RWPE2 (cell line): ENCODE measurements around the gene PSEN2.

Experiments used
- ATAC-seq: fragments of 200-7000 bp; cut with Tn5 transposase; 3 replicates; pipeline ENCODE4 v1.9.1; 2021; ENCODE audit warnings: low read depth
- DNase-seq: peaks from one replicate; pipeline ENCODE4 v3.0.0-alpha.2; 2020; ENCODE audit warnings: low spot score
- H3K27ac ChIP-seq: fragments of 450-650 bp; 2 replicates; pipeline ENCODE4 v1.5.1; 2017; ENCODE audit warnings: mild to moderate bottlenecking; ENCODE audit not compliant: poor library complexity, severe bottlenecking
- H3K27me3 ChIP-seq: fragments of 250-450 bp; sonication (Bioruptor Pico); 2 replicates; pipeline ENCODE4 v1.5.1; 2021; ENCODE audit warnings: mild to moderate bottlenecking, moderate library complexity; ENCODE audit not compliant: insufficient read depth, poor library complexity, severe bottlenecking
- H3K36me3 ChIP-seq: fragments of 250-450 bp; sonication (Bioruptor Pico); 2 replicates; pipeline ENCODE4 v1.5.1; 2020; ENCODE audit warnings: low read depth, mild to moderate bottlenecking, moderate library complexity
- H3K4me1 ChIP-seq: fragments of 250-450 bp; sonication (Bioruptor Pico); 2 replicates; pipeline ENCODE4 v1.5.1; 2021; ENCODE audit warnings: mild to moderate bottlenecking, moderate library complexity; ENCODE audit not compliant: insufficient read depth, poor library complexity, severe bottlenecking
- H3K4me3 ChIP-seq: fragments of 250-450 bp; sonication (Bioruptor Pico); 2 replicates; pipeline ENCODE4 v1.5.1; 2021; ENCODE audit warnings: mild to moderate bottlenecking, moderate library complexity; ENCODE audit not compliant: severe bottlenecking
- H3K9me3 ChIP-seq: fragments of 250-450 bp; sonication (Bioruptor Pico); 2 replicates; pipeline ENCODE4 v1.5.1; 2021; ENCODE audit warnings: mild to moderate bottlenecking, moderate library complexity; ENCODE audit not compliant: severe bottlenecking
- TF ChIP-seq, protein P1 (sequence below): fragments of 450-650 bp; IDR thresholded peaks from one replicate; pipeline ENCODE4 v1.5.1; 2017; ENCODE audit warnings: mild to moderate bottlenecking, moderate library complexity; ENCODE audit not compliant: poor library complexity, severe bottlenecking

Gene PSEN2

DNA sequence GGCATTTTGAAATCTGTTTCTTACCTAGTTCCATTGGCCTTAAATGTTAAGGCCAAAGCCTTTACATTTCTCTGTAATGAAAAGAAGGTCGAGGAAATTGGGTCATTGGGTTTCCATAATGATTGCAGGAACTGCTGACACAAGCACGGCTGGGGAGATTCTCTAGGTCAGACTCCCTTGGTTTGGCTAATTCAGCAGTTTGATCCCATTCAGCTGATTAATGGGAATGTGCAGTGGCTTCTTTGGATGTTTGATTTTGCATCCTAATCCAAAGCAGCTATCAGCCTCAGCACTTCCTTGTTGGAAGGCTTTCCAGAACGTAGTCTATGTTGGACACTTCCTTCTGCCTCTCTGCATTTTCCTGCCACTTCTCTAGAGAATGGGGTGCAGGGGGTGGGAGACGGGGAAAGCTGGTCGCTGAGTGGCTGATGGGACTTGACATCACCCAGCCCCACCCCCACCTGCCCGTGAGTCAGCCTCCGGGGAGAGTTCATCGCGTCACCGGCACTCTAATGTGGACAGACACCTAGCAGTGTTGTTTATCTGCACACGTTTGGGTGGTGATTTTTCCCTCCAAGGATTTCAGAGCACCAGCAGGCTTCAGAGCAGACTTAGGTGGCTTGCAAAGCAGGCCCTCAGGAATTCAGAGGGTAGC, 5.4 kb downstream of the PSEN2 start:
- no peaks in the 10 kb centered on the region for H3K27me3 ChIP-seq
- TF ChIP-seq, protein P1, sequence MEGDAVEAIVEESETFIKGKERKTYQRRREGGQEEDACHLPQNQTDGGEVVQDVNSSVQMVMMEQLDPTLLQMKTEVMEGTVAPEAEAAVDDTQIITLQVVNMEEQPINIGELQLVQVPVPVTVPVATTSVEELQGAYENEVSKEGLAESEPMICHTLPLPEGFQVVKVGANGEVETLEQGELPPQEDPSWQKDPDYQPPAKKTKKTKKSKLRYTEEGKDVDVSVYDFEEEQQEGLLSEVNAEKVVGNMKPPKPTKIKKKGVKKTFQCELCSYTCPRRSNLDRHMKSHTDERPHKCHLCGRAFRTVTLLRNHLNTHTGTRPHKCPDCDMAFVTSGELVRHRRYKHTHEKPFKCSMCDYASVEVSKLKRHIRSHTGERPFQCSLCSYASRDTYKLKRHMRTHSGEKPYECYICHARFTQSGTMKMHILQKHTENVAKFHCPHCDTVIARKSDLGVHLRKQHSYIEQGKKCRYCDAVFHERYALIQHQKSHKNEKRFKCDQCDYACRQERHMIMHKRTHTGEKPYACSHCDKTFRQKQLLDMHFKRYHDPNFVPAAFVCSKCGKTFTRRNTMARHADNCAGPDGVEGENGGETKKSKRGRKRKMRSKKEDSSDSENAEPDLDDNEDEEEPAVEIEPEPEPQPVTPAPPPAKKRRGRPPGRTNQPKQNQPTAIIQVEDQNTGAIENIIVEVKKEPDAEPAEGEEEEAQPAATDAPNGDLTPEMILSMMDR = no peak
- H3K4me1 ChIP-seq = no peaks in the 10 kb centered on the region
- no peak overlapping the region for H3K4me3 ChIP-seq
- no peaks in the 10 kb centered on the region for H3K9me3 ChIP-seq
- H3K27ac ChIP-seq = no peak overlapping the region
- DNase-seq (no peak), ATAC-seq (peak; percentile 59; the same call in 2 of the 3 replicates)
- no peaks in the 10 kb centered on the region for H3K36me3 ChIP-seq

DNA sequence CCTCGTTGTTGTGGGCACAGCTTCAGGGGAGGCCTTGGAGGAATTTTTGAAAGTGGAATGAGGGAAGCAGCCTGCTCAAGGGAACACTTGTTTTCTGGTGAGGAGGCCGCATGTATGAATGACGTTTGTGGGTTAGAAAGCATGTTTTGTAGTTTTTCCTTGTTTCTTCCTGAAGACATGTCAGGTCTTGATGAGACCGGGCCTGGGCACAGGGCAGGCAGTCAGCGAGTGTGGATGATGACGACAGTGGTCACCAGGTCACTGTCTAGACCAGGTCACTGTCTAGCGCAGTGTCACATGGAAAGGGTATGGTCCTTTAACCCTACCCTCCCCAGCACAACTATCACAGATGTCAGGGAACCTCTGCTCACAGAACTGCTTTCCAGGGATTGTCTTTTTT, 7.3 kb downstream of the PSEN2 start:
- no peaks in the 10 kb centered on the region for H3K4me1 ChIP-seq
- ATAC-seq (no peak), DNase-seq (no peak)
- H3K27me3 ChIP-seq = no peaks in the 10 kb centered on the region
- no peaks in the 10 kb centered on the region for H3K36me3 ChIP-seq
- TF ChIP-seq, protein P1 = no peak
- H3K27ac ChIP-seq = no peak overlapping the region
- no peak overlapping the region for H3K4me3 ChIP-seq
- no peaks in the 10 kb centered on the region for H3K9me3 ChIP-seq

DNA sequence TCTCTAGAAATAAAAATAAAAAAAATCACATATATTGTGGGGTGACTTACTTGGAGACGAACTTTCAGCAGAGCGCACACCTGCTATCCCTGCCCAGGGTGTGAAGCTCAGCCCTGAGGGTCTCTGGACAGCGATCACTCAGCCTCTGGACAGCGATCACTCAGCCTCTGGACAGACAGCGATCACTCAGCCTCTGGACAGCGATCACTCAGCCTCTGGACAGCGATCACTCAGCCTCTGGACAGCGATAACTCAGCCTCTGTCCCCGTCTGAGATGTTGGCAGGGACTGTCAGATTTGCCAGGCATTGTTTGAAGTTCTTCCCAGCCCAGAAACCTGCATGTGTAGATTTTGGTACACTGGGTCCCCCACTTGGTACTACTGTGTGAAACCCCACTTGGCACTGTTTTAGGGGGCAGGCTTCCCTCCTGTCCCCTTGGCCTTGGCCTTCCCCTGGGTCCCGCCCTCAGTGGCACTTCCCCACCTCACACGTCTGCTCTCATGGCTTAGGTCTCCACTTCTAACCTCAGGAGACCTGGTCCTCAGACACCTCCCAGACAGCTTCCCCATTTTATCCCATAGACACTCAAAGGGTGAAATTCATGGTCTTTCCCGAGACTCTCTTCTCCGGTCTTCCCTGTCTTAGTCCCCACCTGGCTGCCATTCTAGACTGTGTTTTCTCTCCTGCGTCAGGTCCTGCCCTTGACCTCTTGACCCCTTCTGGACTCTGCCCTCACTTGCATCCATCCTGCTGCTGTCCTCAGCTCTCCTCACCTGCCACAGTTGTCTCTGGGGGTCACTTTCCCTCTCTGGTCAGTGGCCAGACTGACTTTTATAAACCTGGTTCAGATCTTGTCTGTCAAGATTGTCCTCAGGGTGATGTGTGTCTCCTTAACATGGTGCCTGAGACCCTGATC, 10.2 kb downstream of the PSEN2 start:
- Histone ChIP-seq H3K27me3 (no peaks in the 10 kb centered on the region), H3K27ac (no peak overlapping the region), H3K4me3 (no peak overlapping the region), H3K36me3 (no peaks in the 10 kb centered on the region), H3K9me3 (no peaks in the 10 kb centered on the region), H3K4me1 (no peaks in the 10 kb centered on the region)
- TF ChIP-seq, protein P1 = no peak
- ATAC-seq (no peak), DNase-seq (no peak)

DNA sequence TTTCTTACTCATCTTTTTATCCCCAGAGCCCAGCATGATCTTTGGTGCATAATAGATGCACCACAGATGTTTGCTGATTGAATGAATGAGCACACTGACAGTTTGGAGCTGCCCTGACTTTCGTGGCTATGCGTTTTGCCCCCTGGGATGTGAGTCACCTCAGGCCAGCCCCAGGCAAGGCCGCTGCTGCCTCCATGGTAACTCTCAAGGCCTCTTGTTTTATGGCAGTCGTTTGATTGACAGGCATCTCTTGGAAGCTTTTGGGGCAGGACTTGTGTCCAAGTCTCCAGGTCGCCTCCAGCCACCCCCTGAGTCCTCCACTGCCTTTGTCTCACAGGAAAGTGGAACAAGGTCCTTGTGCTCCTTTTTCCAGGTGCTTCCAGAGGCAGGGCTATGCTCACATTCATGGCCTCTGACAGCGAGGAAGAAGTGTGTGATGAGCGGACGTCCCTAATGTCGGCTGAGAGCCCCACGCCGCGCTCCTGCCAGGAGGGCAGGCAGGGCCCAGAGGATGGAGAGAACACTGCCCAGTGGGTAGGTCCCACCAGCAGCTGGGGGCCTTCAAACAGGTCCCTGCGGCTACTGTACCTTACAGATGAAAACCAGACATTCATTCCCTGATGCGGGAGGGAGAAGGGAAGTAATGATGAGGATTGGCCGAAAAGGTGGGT, 11.2 kb downstream of the PSEN2 start:
- Histone ChIP-seq H3K27ac (no peak overlapping the region), H3K9me3 (no peaks in the 10 kb centered on the region), H3K36me3 (no peaks in the 10 kb centered on the region), H3K4me1 (no peaks in the 10 kb centered on the region), H3K27me3 (no peaks in the 10 kb centered on the region), H3K4me3 (no peak overlapping the region)
- ATAC-seq = no peak
- TF ChIP-seq, protein P1 = no peak
- DNase-seq = no peak
